Measurements from ENCODE around the gene BLTP3B.

The BLTP3B gene

DNA sequence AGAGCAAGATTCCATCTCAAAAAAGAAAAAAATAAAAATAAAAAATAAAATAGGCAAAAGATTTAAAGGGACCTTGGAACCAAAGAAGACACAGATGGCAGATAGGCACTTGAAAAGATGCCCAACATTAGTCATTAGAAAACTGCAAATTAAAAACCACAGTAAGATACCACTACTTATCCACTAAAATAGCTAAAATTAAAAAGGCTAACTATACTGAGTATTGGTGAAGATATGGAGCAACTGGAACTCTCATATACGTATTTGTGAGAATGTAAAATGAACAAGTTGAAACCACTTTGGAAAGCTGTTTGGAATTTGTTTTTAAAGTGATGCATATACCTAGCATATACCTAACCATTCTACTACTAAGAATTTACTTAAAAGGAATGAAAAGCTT lies 22.3 kb downstream of the BLTP3B start:
- DNase-seq, result no peak
- H3K27ac ChIP-seq (ENCODE audit: insufficient read depth, low read length, poor library complexity, severe bottlenecking), result no peak overlapping the region
- no peak overlapping the region for H3K4me3 ChIP-seq (ENCODE audit: insufficient read depth, low read depth, low read length, poor library complexity, severe bottlenecking)
- H3K36me3 ChIP-seq (ENCODE audit: control insufficient read depth, insufficient read depth, low read length), result no peaks in the 10 kb centered on the region
- no peaks in the 10 kb centered on the region for H3K27me3 ChIP-seq (replicated peaks; ENCODE audit: control insufficient read depth, insufficient read depth, low read length, poor library complexity, severe bottlenecking)
- H3K4me1 ChIP-seq (ENCODE audit: control insufficient read depth, insufficient read depth, low read length, poor library complexity, severe bottlenecking), result no peaks in the 10 kb centered on the region
- H3K9me3 ChIP-seq (ENCODE audit: control insufficient read depth, low read length), result no peaks in the 10 kb centered on the region

DNA sequence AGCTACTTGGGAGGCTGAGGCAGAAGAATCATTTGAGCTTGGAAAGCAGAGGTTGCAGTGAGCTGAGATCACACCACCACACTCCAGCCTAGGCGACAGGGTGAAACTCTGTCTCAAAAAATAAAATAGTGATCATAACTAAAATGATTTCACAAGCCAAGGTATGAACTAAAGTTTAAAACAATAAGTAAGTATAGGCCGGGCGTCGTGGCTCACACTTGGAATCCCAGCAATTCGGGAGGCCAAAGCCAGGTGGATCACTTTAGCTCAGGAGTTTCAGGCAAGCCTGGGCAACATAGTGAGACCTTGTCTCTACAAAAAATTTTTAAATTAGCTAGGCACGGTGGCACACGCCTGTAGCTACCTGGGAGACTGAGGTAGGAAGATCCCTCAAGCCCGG lies 27.4 kb downstream of the BLTP3B start:
- no peaks in the 10 kb centered on the region for H3K36me3 ChIP-seq (ENCODE audit: control insufficient read depth, insufficient read depth, low read length)
- no peaks in the 10 kb centered on the region for H3K9me3 ChIP-seq (ENCODE audit: control insufficient read depth, low read length)
- no peak overlapping the region for H3K27ac ChIP-seq (ENCODE audit: insufficient read depth, low read length, poor library complexity, severe bottlenecking)
- no peaks in the 10 kb centered on the region for H3K4me1 ChIP-seq (ENCODE audit: control insufficient read depth, insufficient read depth, low read length, poor library complexity, severe bottlenecking)
- no peaks in the 10 kb centered on the region for H3K27me3 ChIP-seq (replicated peaks; ENCODE audit: control insufficient read depth, insufficient read depth, low read length, poor library complexity, severe bottlenecking)
- no peak for DNase-seq
- H3K4me3 ChIP-seq (ENCODE audit: insufficient read depth, low read depth, low read length, poor library complexity, severe bottlenecking), result no peak overlapping the region

DNA sequence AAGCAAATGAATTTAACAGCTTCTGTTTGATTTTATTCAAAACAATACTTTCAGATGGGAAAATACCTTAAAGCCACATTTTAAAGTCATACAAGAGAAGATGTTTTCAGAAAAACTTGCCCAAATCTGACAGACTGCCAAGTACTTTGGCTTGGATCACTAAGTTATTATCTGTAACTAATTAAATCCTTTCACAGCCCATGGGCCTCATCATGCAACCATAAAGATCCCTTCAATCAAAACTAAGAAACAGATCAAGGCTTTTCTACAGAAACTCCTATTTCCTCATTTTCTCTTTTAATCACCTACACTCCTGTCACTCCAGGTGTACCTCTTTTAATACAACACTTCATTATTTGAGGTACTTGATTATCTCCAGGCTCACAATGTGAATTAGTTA lies 28.1 kb downstream of the BLTP3B start:
- no peak overlapping the region for H3K4me3 ChIP-seq (ENCODE audit: insufficient read depth, low read depth, low read length, poor library complexity, severe bottlenecking)
- no peak for DNase-seq
- no peaks in the 10 kb centered on the region for H3K36me3 ChIP-seq (ENCODE audit: control insufficient read depth, insufficient read depth, low read length)
- H3K9me3 ChIP-seq (ENCODE audit: control insufficient read depth, low read length), result no peaks in the 10 kb centered on the region
- H3K27ac ChIP-seq (ENCODE audit: insufficient read depth, low read length, poor library complexity, severe bottlenecking), result no peak overlapping the region
- no peaks in the 10 kb centered on the region for H3K4me1 ChIP-seq (ENCODE audit: control insufficient read depth, insufficient read depth, low read length, poor library complexity, severe bottlenecking)
- H3K27me3 ChIP-seq (replicated peaks; ENCODE audit: control insufficient read depth, insufficient read depth, low read length, poor library complexity, severe bottlenecking), result no peaks in the 10 kb centered on the region

DNA sequence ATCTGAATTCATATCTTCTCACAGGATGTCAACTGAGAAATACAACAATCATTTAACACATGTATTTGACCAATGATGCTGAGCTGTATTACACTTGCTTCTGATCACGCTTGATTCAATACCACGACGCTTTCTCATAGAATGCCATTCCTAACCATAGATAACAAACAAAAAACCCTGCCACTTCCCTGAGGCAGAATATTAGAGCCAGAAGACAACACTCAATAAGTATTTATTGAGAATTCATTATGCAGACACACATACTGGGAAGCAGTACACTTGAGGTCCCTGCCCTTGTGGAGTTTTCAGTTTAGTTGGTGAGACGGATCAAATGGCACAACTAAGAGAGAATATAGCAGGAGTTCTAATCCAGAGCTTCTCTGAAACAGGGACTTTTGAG lies 32.4 kb downstream of the BLTP3B start:
- H3K4me1 ChIP-seq (ENCODE audit: control insufficient read depth, insufficient read depth, low read length, poor library complexity, severe bottlenecking), result no peaks in the 10 kb centered on the region
- no peak for DNase-seq
- H3K27me3 ChIP-seq (replicated peaks; ENCODE audit: control insufficient read depth, insufficient read depth, low read length, poor library complexity, severe bottlenecking), result no peaks in the 10 kb centered on the region
- H3K4me3 ChIP-seq (ENCODE audit: insufficient read depth, low read depth, low read length, poor library complexity, severe bottlenecking), result no peak overlapping the region
- H3K9me3 ChIP-seq (ENCODE audit: control insufficient read depth, low read length), result no peaks in the 10 kb centered on the region
- H3K36me3 ChIP-seq (ENCODE audit: control insufficient read depth, insufficient read depth, low read length), result peaks cover 9% of the 10 kb centered on the region
- H3K27ac ChIP-seq (ENCODE audit: insufficient read depth, low read length, poor library complexity, severe bottlenecking), result no peak overlapping the region

DNA sequence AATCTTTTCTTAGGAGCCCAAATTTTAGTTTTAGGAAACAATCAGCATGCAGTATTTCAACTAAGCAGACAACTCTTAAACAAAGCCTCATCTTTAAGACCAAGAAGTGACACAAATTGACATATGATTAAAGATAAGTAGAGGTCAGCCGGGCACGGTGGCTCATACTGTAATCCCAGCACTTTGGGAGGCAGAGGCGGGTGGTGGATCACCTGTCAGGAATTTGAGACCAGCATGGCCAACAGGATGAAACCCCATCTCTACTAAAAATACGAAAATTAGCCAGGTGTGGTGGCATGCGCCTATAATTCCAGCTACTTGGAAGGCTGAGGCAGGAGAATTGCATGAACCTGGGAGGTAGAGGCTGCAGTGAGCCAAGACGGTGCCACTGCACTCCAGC lies 35.8 kb downstream of the BLTP3B start:
- no peak overlapping the region for H3K4me3 ChIP-seq (ENCODE audit: insufficient read depth, low read depth, low read length, poor library complexity, severe bottlenecking)

DNA sequence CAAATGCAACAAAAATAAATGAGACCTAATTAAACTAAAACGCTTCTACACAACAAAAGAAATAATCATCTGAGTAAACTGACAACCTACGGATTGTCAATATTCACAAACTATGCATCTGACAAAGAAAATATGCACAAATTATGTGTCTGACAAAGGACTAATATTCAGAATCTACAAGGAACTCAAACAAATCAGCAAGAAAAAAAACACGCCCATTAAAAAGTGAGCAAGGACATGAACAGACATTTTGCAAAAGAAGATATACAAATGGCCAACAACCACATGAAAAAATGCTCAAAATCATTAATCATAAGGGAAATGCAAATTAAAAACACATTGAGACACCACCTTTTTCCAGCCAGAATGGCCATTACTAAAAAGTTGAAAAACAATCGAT lies 37.0 kb downstream of the BLTP3B start:
- DNase-seq, result no peak

More for the DNA sequence above, 35.8 kb downstream of the BLTP3B start:
- no peaks in the 10 kb centered on the region for H3K27me3 ChIP-seq (replicated peaks; ENCODE audit: control insufficient read depth, insufficient read depth, low read length, poor library complexity, severe bottlenecking)
- H3K9me3 ChIP-seq (ENCODE audit: control insufficient read depth, low read length), result no peaks in the 10 kb centered on the region
- H3K4me1 ChIP-seq (ENCODE audit: control insufficient read depth, insufficient read depth, low read length, poor library complexity, severe bottlenecking), result no peaks in the 10 kb centered on the region
- no peak overlapping the region for H3K27ac ChIP-seq (ENCODE audit: insufficient read depth, low read length, poor library complexity, severe bottlenecking)
- DNase-seq, result no peak
- H3K36me3 ChIP-seq (ENCODE audit: control insufficient read depth, insufficient read depth, low read length), result peaks cover 14% of the 10 kb centered on the region

DNA sequence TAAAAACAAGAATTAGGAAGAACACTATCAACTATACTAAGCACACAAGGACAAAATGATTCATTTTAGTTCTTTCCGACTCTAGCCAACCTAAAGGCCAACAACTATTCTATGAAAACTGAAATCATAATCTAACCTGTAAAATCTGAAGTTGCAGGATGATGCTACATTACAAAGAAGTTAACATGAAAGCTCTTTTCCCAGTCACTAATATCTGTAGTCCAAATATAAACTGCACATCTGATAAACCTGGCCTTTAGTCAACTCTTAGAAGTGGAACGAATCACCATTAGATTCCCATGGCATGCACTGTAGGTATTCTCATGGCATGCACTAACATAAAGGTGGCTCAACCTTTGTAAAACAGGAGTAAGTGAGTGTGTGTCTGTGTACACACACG lies 41.7 kb downstream of the BLTP3B start:
- Histone ChIP-seq H3K9me3 (ENCODE audit: control insufficient read depth, low read length) (no peaks in the 10 kb centered on the region), H3K4me3 (ENCODE audit: insufficient read depth, low read depth, low read length, poor library complexity, severe bottlenecking) (no peak overlapping the region), H3K4me1 (ENCODE audit: control insufficient read depth, insufficient read depth, low read length, poor library complexity, severe bottlenecking) (no peaks in the 10 kb centered on the region), H3K27ac (ENCODE audit: insufficient read depth, low read length, poor library complexity, severe bottlenecking) (no peak overlapping the region), H3K36me3 (ENCODE audit: control insufficient read depth, insufficient read depth, low read length) (peaks cover 5% of the 10 kb centered on the region), H3K27me3 (replicated peaks; ENCODE audit: control insufficient read depth, insufficient read depth, low read length, poor library complexity, severe bottlenecking) (no peaks in the 10 kb centered on the region)
- DNase-seq, result no peak

More for the DNA sequence above, 37.0 kb downstream of the BLTP3B start:
- H3K27ac ChIP-seq (ENCODE audit: insufficient read depth, low read length, poor library complexity, severe bottlenecking), result no peak overlapping the region
- H3K4me1 ChIP-seq (ENCODE audit: control insufficient read depth, insufficient read depth, low read length, poor library complexity, severe bottlenecking), result no peaks in the 10 kb centered on the region
- H3K27me3 ChIP-seq (replicated peaks; ENCODE audit: control insufficient read depth, insufficient read depth, low read length, poor library complexity, severe bottlenecking), result no peaks in the 10 kb centered on the region
- H3K4me3 ChIP-seq (ENCODE audit: insufficient read depth, low read depth, low read length, poor library complexity, severe bottlenecking), result no peak overlapping the region
- H3K9me3 ChIP-seq (ENCODE audit: control insufficient read depth, low read length), result no peaks in the 10 kb centered on the region
- peaks cover 14% of the 10 kb centered on the region for H3K36me3 ChIP-seq (ENCODE audit: control insufficient read depth, insufficient read depth, low read length)

All from effector memory CD4-positive, alpha-beta T cell (primary cell).